Dermis microvascular lymphatic vessel endothelial cell (primary cell): ENCODE measurements around the gene TRMT61A. TPM values are rescaled to one million over a fixed set of nuclear protein-coding genes. Genes with fewer than 3 reads are reported as not detected.
"Not testable (repeated sequence)": the region's sequence is repeated elsewhere in the genome, so short reads cannot be mapped to it uniquely, and the experiment has no call there.

Source experiments
- DNase-seq, 2 donors: peaks; one replicate each; pipeline versions ENCODE4 v3.0.0 to v3.0.0-alpha.2; 2010; ENCODE audit warnings: low read depth in 2 of 2
- total RNA-seq: library from RNA; depleted of rRNA; stranded (reverse); fragments of >200 nt; gene quantifications from 2 replicates; pipeline ENCODE4 v1.2.1, GENCODE V29; 2014

TRMT61A gene
- total RNA-seq, 1 donor from 2014 or later = 3.7 TPM

DNA sequence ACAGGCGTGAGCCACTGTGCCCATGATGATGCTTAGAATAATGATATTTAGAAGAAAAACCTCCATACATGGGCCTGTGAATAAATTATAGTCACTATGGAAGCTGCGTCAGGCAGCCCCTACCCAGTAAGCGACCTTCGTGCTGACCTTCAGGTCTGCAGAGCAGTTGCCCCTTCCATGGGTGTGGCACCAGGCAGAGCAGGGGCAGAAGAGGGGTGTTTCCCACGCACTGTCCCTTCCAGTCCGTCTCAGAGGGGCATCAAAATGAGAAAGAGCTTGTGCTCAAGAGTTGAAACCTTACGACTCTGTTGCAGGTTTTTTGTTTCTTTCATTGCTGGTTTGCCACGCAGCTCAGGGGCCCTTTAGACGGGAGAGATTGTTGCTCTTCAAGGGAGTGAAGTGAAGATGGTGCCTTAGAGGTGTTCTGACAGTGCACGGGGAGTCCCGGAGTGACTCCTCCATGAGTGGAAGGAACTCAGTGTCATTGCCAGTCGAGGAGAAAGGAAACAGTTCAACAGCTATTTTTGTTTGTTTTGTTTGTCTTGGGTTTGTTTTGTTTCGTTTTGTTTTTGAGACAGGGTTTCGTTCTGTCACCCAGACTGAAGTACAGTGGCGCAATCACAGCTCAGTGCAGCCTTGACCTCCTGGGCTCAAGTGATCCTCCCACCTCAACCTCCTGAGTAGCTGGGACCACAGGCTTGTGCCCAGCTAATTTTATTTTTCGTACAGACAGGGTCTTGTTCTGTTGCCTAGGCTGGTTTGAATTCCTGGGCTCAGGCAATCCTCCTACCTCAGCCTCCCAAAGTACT is 20.3 kb upstream of the TRMT61A start:
- no peak for DNase-seq

DNA sequence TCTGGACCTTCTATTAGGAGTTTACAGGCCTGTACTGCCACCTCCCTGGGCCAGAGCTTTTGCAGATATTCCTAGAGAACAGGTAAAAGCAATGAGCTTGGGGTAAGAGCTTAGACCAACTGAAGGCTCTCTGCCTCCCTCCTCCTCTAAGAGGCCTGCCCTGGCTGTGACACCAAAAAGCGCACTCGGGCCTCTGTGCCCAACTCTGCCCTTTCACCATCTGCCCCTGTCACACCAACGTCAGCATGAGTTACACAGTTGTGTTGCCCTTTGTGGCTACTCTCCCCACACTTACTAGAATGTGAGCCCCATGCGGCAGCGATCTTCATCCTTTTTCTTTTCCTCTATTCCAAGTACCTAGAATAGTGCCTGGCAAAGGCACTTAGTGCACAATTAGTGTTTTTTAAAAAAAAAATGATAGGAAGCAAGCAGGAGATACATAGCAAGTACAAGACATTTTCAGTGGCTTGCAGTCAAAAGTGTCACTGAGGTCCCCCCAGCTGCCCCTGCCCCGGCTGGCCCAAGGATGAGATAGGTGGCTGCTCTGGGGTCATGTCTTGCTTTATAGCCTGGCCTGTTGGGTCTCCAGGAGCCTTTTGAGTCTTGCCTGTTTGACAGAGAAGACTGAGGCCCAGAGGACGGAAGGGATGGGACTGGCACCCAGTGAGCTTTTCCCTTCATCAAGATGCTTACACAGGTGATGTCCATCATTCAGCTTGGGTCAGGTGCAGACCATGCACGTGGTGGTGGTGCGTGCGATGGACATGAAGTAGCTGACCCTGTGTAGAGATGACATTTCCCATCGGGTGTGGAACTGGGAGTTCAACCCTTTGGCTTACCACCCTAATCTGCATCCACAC is 18.9 kb upstream of the TRMT61A start:
- DNase-seq = no peak

DNA sequence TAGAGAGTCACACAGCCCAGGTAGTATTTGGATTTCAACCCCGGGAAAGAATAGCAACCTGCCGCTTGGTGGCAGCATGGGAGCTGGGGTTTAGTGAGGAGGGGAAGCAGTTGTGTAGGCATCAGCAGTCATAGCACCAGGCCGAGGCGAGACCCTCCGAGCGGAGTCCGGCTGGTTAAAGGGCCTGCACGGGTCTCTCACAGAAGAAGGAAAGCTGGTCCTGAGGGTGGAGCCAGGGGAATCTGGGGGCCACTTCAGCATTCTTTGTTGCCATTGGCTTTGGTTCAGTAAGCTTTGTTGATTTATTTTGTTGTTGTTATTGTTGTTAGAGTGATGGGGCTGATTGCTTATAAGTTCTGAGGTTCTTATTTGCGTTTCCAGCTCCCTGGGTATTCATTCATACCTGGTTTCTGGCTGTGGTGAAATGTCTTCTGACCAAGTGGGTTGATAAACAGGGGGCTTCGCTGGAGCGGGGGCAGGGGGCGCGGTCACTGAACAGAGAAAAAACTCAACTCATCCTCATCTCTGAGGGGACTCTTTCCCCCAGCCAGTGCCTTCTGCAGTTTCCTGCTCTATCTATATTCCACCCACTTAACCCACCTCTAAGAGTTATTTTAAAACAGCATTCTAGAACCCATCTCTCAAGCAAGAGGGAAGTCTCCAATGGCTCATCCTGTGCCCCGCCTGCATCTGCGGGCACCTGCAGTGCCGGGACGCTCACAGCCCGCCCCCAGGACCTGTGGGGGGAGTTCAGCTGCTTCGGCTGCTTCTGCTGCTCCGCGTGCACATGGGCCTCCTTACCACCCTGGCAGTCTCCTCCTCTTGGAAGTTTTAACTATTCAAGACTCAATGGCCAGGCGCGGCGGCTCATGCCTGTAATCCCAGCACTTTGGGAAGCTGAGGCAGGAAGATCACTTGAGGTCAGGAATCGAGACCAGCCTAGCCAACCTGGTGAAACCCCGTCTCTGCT is 18.0 kb upstream of the TRMT61A start:
- DNase-seq = no peak

DNA sequence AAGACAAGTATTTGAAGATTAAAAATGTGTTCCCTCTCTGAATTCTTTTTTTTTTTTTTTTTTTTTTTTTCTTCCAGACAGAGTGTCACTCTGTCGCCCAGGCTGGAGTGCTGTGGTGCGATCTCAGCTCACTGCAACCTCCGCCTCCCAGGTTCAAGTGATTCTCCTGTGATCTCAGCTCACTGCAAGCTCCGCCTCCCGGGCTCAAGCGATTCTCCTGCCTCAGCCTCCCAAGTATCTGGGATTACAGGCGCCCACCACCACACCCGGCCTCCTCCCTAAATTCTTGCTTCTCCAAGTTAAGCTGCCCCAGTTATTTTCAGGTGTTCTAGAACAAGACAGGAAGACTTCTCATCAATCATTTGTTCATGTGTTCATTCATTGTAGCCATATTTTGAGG is 16.8 kb upstream of the TRMT61A start:
- not testable (repeated sequence) for DNase-seq

GRCh38 chr14:103512701-103513611 is 16.0 kb upstream of the TRMT61A start:
- no peak for DNase-seq

- DNase-seq = no peak
Measured at GRCh38 chr14:103514596-103515421, 14.2 kb upstream of the TRMT61A start.

- no peak for DNase-seq
Measured at GRCh38 chr14:103516426-103517173, 12.4 kb upstream of the TRMT61A start.

DNA sequence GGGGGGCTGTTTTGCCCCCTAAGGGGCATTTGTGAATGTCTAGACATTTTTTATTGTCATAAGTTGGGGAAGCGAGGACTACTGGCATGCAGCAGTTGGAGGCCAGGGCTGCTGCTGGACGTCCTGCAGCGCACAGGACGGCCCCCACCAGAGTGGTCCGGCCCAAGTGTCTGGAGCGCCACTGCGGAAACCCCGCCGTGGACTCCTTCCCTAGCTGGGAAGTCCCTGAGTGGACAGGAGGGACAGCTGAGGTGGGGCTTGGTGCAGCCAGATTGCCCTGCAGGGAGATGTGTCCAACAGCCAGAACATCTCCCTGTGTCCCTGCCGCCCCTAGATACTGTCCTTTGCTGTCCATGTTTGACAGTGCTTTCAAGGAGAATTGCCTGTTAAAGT is 11.8 kb upstream of the TRMT61A start:
- no peak for DNase-seq

DNA sequence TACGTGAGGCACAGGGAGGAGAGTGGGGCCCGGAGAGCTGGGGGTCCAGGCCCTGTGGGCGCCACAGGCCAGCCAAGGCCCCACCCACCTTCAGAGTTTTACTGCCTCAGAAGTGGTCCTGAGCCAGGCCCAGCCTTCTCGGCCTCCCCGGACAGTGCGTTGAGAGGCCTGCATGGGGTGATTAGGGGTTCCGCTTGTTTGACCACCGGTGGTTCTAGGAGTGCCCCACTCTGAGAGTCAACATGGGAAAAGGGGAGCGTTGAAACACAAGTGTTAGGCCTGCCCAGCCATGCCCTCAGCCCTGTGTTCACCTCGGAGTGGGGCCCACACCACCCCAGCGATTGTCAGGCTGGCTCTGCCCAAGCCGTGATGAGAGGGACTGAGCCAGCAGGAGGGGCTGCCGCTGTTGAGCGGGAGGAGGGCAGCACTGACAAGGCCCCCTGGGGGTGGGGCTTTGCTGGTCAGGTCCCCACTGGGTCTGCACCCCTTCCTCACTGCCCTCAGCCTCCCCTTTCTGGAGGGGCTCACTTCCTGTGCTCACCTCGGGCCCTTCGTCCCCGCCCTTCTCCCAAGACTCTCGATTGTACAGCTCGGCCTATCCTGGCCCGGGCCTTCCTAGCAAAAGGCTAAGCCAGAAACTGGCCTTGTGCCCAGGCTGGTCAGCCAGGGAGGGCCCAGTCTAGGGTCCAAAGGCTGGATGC is 11.1 kb upstream of the TRMT61A start:
- no peak for DNase-seq

DNA sequence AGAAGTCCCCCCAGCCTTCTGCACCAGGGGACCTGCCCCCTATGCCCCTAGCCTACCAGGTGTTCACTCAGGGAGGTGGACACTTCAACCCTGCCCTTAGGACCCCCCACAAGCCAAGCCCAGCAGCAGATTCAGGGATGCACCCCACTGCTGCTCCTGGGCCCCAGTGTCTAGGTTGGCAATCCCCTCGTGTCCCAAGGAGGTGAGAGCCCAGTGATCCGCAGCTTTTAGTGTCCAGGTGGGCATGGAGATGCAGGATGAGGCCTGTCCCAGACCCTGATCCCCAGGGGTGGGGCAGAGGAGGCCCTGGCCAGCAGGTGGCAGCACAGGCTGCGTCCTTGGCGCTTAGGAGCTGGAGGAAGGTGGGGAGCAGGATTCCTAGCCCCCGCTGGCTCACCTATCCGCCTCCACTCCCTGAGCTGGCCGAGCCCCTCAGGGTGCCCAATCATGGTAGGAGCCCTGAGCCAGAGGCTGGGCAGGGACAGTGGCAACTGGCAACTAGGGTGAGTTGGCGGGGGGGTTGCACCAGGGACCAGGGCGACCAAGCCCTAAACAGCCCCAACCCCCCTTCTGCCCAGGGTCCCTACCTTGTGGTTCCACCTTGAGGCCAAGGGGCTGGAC is 10.5 kb upstream of the TRMT61A start:
- peak in 1 of 2 donors; percentile 41 for DNase-seq

DNA sequence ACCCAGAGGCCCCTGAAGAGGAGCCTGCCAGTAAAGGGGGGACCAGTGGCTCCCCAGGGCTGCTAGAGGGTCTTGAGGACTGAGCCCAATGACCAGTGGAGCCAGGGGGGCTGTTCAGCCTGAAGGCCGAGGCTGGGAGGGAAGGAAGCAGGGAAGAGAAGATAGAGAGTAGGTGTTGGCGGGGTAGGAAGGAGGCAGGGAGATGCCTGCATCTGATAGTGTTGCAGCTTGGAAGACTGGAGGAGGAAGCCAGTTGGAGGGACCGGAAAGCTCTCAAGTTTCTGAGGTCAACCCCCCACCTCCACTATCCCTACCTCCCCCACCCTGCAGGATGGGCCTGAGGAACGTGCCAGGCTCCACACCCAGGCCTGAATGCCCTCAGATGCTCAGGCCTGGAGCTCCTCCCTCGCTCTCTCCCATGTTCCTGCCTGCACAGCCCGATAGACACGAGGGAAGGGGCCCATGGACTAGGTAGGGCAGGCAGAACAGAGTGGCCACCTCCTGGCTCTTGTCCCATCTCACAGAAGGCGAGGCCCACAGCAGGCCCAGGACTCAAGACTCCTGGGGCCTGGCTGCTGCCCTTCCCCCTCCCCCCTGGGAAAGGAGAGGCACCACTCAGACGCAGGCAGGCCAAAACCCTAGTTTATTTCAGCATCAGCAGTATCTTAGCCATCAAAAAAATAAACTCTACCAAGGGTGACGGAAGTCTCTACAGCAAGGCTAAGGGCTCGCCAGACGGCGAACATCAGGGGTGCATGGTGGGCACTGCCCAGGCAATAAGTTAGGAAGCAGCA is 9.8 kb upstream of the TRMT61A start:
- no peak for DNase-seq

DNA sequence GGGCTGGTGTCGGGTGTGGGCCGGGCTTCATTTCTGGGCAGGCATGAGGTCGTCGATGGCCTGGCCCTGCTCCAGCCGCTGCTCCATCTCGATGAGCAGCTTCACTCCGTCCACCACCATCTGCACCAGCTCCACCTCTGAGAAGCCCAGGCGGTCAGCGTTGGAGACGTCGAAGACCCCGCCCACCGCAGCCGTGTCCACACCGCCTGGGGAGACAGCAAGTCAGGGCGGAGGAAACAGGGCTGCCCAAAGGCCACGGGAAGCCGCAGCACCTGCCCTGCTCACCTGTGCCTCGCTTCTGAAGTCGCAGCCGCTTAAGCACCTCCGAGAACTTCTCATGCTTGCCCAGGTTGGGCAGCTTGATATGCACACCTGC is 9.2 kb upstream of the TRMT61A start:
- no peak for DNase-seq

DNA sequence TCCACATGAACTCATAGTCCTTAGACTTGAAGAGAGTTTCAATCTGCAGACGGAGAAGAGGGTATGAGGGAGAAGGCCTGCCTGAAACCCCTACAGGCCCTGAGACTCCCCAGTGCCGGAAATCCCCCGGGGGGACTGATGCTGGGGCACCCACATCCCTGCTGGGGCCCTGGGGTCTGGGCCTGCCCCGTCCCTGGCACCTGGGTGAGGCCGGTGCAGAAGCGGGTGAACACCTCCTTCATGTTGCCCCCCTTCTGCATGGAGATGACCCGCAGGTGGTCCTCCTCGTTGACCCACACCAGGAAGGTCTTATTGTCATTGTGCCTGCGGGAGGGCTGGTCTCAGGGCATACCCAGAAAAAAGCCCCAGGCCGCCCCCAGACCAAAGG is 8.7 kb upstream of the TRMT61A start:
- DNase-seq = no peak

DNA sequence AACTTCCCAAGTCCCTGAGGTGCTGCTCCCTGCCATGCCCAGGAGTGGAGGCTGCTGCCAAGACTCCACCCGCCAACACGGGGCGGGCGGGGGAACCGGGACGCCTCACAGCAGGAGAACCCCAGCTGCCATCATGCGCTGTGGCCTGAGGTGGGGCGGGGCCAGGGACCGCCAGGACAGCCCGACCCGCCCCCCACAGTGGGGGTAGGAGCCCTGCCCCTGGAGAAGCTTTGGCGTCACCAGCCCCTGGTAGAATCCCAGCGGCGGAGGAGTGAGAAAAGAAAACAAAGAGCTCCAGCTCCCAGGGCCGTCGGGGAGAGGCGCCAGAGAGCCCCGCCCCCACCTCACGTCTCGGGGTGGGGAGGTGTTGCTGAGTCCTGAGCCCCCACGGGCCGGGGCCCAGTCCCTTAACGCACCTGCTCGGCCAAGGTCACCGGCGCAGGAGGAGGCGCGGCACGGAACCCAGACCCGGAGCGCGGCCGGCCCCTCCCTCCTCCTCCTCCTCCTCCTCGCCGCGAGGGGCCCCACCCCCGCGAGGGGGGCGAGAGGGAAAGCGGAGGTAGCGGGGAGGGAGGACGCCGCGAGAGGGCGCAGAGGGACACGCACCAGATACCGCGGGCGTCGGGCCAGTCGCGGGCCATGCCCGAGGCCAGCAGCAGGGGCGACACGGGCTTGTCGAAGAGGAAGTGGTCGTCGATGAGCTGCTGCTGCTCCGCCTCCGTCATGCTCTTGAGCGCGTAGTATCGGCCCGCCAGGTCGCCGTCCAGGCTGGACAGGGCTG is 8.1 kb upstream of the TRMT61A start:
- DNase-seq = peak in 1 of 2 donors; percentile 56

DNA sequence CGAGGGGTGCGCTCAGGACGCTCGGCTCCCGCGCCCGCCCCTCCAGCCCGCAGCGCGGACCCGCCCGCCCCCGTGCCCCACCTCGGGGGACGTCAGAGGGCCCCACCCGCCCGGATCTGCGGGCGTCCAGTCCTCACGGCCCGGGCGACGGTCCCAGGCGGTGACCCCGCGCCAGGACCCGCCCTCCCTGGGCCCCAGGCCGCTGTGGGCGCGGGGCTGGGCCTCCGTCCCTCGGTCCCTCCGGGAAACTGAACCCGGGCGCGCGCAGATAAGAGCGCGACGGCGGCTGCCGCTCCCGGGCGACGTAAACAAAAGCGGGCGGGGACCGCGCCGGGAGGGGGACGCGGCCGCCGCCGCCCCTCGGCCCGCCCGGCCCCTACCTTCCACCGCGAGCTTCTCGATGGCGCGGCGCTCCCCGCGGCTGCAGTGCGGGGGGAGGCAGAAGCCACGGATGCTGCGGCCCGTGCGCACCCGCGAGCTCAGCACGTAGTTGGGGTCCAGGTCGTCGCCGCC is 7.5 kb upstream of the TRMT61A start:
- no peak for DNase-seq

- no peak for DNase-seq
Measured at GRCh38 chr14:103521951-103522563, 6.9 kb upstream of the TRMT61A start.
